NCI-H187 treated with DMSO at 0.1 percent for 48 hours (cell line): ENCODE results near the gene TMEM92.

Source experiments
- DNase-seq: peaks from one replicate; lab custom pipeline; 2025; lab: John Stamatoyannopoulos, UW

Gene TMEM92

DNA sequence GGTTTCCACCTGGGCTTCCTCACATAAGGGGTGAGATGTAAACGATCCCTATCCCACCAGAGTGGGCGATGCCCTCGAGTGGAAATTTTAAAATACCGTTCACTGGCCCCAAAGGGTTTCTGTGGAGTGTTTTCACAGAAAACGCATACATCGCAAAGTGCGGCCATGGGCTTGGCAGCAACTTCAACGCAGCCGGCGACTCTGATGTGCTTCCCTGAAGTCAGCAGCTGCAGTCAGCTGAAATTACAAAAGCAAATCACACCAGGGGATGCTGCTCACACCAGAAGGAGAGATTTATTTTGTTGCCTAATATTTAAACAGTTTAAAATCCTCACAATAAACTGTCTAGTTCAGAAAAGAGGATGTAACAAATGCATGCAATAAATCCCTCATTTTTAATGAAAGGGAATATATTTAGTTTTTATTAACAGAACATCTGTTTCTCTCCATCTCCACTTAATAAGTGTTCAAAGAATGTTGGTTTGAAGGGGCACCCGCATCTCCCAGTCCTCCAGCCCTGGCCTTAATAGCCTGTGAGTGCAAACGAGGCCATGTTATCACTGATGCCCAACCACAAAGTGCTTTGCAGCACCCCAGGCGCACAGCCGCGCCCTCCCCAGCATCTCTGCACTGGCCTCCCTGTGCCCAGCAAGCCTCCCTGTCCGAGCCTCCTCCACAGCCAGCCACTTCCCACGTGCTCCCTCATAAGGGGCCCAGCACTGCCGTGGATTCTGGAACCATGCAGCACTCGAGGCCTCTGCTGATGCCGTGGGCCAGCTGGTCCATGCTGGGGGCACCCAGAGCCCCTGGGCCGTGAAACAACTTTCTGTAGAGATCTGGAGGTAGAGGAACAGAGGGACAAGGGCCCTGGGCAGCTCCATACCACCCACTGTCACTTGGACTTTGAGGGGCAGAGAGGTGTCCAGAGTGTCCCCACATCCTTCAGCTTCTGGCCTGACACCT is 54.4 kb downstream of the TMEM92 start:
- no peak for DNase-seq

DNA sequence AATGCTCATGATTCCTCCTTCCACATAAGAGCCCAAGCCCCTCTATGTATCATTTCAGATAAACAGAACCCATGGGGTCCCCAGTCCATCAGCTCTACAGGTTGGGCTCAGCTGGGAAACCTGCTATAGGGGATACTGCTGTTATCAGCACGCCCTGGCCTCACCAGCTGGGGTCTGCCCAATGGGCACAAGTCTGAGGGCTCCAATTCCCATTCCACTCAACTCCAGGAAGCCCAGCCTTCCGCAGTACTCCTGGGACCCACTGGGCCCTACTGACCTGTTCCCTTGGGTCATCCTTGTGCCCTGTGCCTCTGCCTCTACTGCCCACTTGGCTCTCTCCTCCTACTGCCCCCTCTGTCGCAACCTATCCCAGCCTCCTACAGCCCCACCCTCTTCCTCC is 55.5 kb downstream of the TMEM92 start:
- no peak for DNase-seq

GRCh38 chr17:50330151-50330775 is 56.0 kb downstream of the TMEM92 start:
- no peak for DNase-seq
